ENCODE measurements around the gene URI1. TPM values are rescaled to one million over a fixed set of nuclear protein-coding genes. Genes with fewer than 3 reads are reported as not detected.
A peak's percentile ranks its signal among the peaks of the same experiment; 100 is the strongest.

URI1 gene
- total and polyA plus RNA-seq, 7 experiments from 2014 or later = 17.5 to 106 (median 56.5) TPM

- Mint-ChIP-seq H3K9me3 (peaks cover 0 to 7% (median 0%) of the 10 kb centered on the region in 11 donors), H3K4me1 (peaks cover 33 to 79% (median 71%) of the 10 kb centered on the region in 7 donors)
Measured at GRCh38 chr19:29952177-29952576, 10.1 kb downstream of the URI1 start.

GRCh38 chr19:29952646-29953045 lies 10.6 kb downstream of the URI1 start:
- H3K36me3 ChIP-seq (ENCODE audit: control insufficient read depth in 2 of 3, insufficient read depth in 3 of 3, low read length in 3 of 3) = no peaks in the 10 kb centered on the region
- H3K4me3 ChIP-seq (ENCODE audit: low read length) = no peak overlapping the region
- Mint-ChIP-seq H3K9me3 (peaks cover 0 to 6% (median 0%) of the 10 kb centered on the region in 11 donors), H3K36me3 (peaks cover 0 to 31% (median 28%) of the 10 kb centered on the region in 5 donors), H3K27me3 (no peaks in the 10 kb centered on the region), H3K4me1 (peaks cover 31 to 79% (median 71%) of the 10 kb centered on the region in 7 donors), H3K27ac (peak overlapping the region in 1 of 9 donors; percentile 0), H3K4me3 (peak overlapping the region in 1 of 10 donors; percentile 0)
- intact Hi-C loops (cut with micrococcal nuclease) = no loop called here
- no peak overlapping the region for H3K27ac ChIP-seq (ENCODE audit: low read depth, low read length)
- no peaks in the 10 kb centered on the region for H3K27me3 ChIP-seq (ENCODE audit: control insufficient read depth in 2 of 2, insufficient read depth in 2 of 2, low read length in 2 of 2)
- ChIA-PET CTCF (no interaction called here), POLR2A (no interaction called here)
- H3K4me1 ChIP-seq (ENCODE audit: control insufficient read depth in 2 of 2, insufficient read depth in 2 of 2, low read length in 2 of 2) = peaks cover 1 to 15% of the 10 kb centered on the region in 2 donors
- ATAC-seq = no peak
- no peak for DNase-seq
- no peaks in the 10 kb centered on the region for H3K9me3 ChIP-seq (ENCODE audit: control insufficient read depth in 2 of 3, low read length in 3 of 3)

More at GRCh38 chr19:29952177-29952576, 10.1 kb downstream of the URI1 start:
- H3K36me3 Mint-ChIP-seq = peaks cover 0 to 33% (median 25%) of the 10 kb centered on the region in 5 donors
- no peaks in the 10 kb centered on the region for H3K9me3 ChIP-seq (ENCODE audit: control insufficient read depth in 2 of 3, low read length in 3 of 3)
- H3K36me3 ChIP-seq (ENCODE audit: control insufficient read depth in 2 of 3, insufficient read depth in 3 of 3, low read length in 3 of 3) = no peaks in the 10 kb centered on the region
- H3K27ac Mint-ChIP-seq = peak overlapping the region in 2 of 9 donors; percentile 35 to 60
- peaks cover 3 to 19% of the 10 kb centered on the region in 2 donors for H3K4me1 ChIP-seq (ENCODE audit: control insufficient read depth in 2 of 2, insufficient read depth in 2 of 2, low read length in 2 of 2)
- ChIA-PET POLR2A (no interaction called here), CTCF (interaction anchor here (0.7 kb wide), 1 partner anchor 36 kb away, joined by 5 read pairs; no protein-coding TSS in a partner anchor)
- H3K4me3 Mint-ChIP-seq = peak overlapping the region in 2 of 10 donors; percentile 0 to 3
- intact Hi-C loops (cut with micrococcal nuclease) = no loop called here
- H3K4me3 ChIP-seq (ENCODE audit: low read length) = no peak overlapping the region
- no peak overlapping the region for H3K27ac ChIP-seq (ENCODE audit: low read depth, low read length)
- DNase-seq = no peak
- no peaks in the 10 kb centered on the region for H3K27me3 Mint-ChIP-seq
- no peaks in the 10 kb centered on the region for H3K27me3 ChIP-seq (ENCODE audit: control insufficient read depth in 2 of 2, insufficient read depth in 2 of 2, low read length in 2 of 2)
- ATAC-seq = no peak

- POLR2A ChIA-PET = no interaction called here
- H3K4me3 ChIP-seq (ENCODE audit: low read length) = no peak overlapping the region
- H3K27ac ChIP-seq (ENCODE audit: low read depth, low read length) = no peak overlapping the region
- CTCF ChIA-PET = no interaction called here
- no peaks in the 10 kb centered on the region for H3K36me3 ChIP-seq (ENCODE audit: control insufficient read depth in 2 of 3, insufficient read depth in 3 of 3, low read length in 3 of 3)
- Mint-ChIP-seq H3K4me1 (peaks cover 26 to 79% (median 73%) of the 10 kb centered on the region in 7 donors), H3K9me3 (peaks cover 0 to 3% (median 0%) of the 10 kb centered on the region in 11 donors), H3K4me3 (peak overlapping the region in 2 of 10 donors; percentile 29 to 50), H3K36me3 (peaks cover 0 to 26% (median 22%) of the 10 kb centered on the region in 5 donors), H3K27ac (peak overlapping the region in 3 of 9 donors; percentile 32 to 69 (median 62)), H3K27me3 (no peaks in the 10 kb centered on the region)
- DNase-seq (no peak), ATAC-seq (no peak)
- intact Hi-C loops (cut with micrococcal nuclease) = no loop called here
- no peaks in the 10 kb centered on the region for H3K9me3 ChIP-seq (ENCODE audit: control insufficient read depth in 2 of 3, low read length in 3 of 3)
- H3K27me3 ChIP-seq (ENCODE audit: control insufficient read depth in 2 of 2, insufficient read depth in 2 of 2, low read length in 2 of 2) = no peaks in the 10 kb centered on the region
- H3K4me1 ChIP-seq (ENCODE audit: control insufficient read depth in 2 of 2, insufficient read depth in 2 of 2, low read length in 2 of 2) = peaks cover 0 to 10% of the 10 kb centered on the region in 2 donors
Measured at GRCh38 chr19:29953352-29954247, 11.6 kb downstream of the URI1 start.

- Histone ChIP-seq H3K27ac (ENCODE audit: low read depth, low read length) (no peak overlapping the region), H3K27me3 (ENCODE audit: control insufficient read depth in 2 of 2, insufficient read depth in 2 of 2, low read length in 2 of 2) (no peaks in the 10 kb centered on the region), H3K4me1 (ENCODE audit: control insufficient read depth in 2 of 2, insufficient read depth in 2 of 2, low read length in 2 of 2) (peaks cover 0 to 6% of the 10 kb centered on the region in 2 donors), H3K9me3 (ENCODE audit: control insufficient read depth in 2 of 3, low read length in 3 of 3) (no peaks in the 10 kb centered on the region), H3K36me3 (ENCODE audit: control insufficient read depth in 2 of 3, insufficient read depth in 3 of 3, low read length in 3 of 3) (no peaks in the 10 kb centered on the region), H3K4me3 (ENCODE audit: low read length) (no peak overlapping the region)
- Mint-ChIP-seq H3K36me3 (peaks cover 0 to 27% (median 19%) of the 10 kb centered on the region in 5 donors), H3K4me1 (peaks cover 22 to 85% (median 74%) of the 10 kb centered on the region in 7 donors), H3K27me3 (no peaks in the 10 kb centered on the region), H3K27ac (peak overlapping the region in 1 of 9 donors; percentile 65), H3K4me3 (peak overlapping the region in 2 of 10 donors; percentile 1 to 39), H3K9me3 (peaks cover 0 to 5% (median 0%) of the 10 kb centered on the region in 11 donors)
- DNase-seq (no peak), ATAC-seq (no peak)
- CTCF ChIA-PET = no interaction called here
- POLR2A ChIA-PET = no interaction called here
- intact Hi-C loops (cut with micrococcal nuclease) = no loop called here
Measured at GRCh38 chr19:29956855-29957254, 14.8 kb downstream of the URI1 start.

- Mint-ChIP-seq H3K9me3 (peaks cover 0 to 5% (median 0%) of the 10 kb centered on the region in 11 donors), H3K4me1 (peaks cover 36 to 95% (median 89%) of the 10 kb centered on the region in 7 donors), H3K27ac (peak overlapping the region in 2 of 9 donors; percentile 14 to 48), H3K27me3 (no peaks in the 10 kb centered on the region), H3K4me3 (peak overlapping the region in 6 of 10 donors; percentile 5 to 76 (median 36)), H3K36me3 (peaks cover 0 to 17% (median 14%) of the 10 kb centered on the region in 5 donors)
- Histone ChIP-seq H3K4me1 (ENCODE audit: control insufficient read depth in 2 of 2, insufficient read depth in 2 of 2, low read length in 2 of 2) (peaks cover 14 to 16% of the 10 kb centered on the region in 2 donors), H3K27ac (ENCODE audit: low read depth, low read length) (no peak overlapping the region), H3K9me3 (ENCODE audit: control insufficient read depth in 2 of 3, low read length in 3 of 3) (no peaks in the 10 kb centered on the region), H3K27me3 (ENCODE audit: control insufficient read depth in 2 of 2, insufficient read depth in 2 of 2, low read length in 2 of 2) (no peaks in the 10 kb centered on the region), H3K4me3 (ENCODE audit: low read length) (no peak overlapping the region), H3K36me3 (ENCODE audit: control insufficient read depth in 2 of 3, insufficient read depth in 3 of 3, low read length in 3 of 3) (no peaks in the 10 kb centered on the region)
- ATAC-seq = no peak
- ChIA-PET CTCF (interaction anchor here (0.6 kb wide), 1 partner anchor 11 kb away, joined by 3 read pairs; no protein-coding TSS in a partner anchor), POLR2A (interaction anchor here (0.6 kb wide), 1 partner anchor 24 kb away, joined by 3 read pairs; no protein-coding TSS in a partner anchor)
- intact Hi-C loops (cut with micrococcal nuclease) = no loop called here
- no peak for DNase-seq
Measured at GRCh38 chr19:29961311-29961710, 19.3 kb downstream of the URI1 start.

GRCh38 chr19:29962793-29963192 lies 20.8 kb downstream of the URI1 start:
- Mint-ChIP-seq H3K4me3 (peak overlapping the region in 9 of 10 donors; percentile 10 to 76 (median 57)), H3K36me3 (peaks cover 0 to 12% (median 10%) of the 10 kb centered on the region in 5 donors), H3K9me3 (peaks cover 0 to 5% (median 0%) of the 10 kb centered on the region in 11 donors), H3K4me1 (peaks cover 41 to 95% (median 89%) of the 10 kb centered on the region in 7 donors), H3K27me3 (no peaks in the 10 kb centered on the region), H3K27ac (peak overlapping the region in 5 of 9 donors; percentile 14 to 46 (median 23))
- ATAC-seq (no peak), DNase-seq (no peak)
- no peak overlapping the region for H3K4me3 ChIP-seq (ENCODE audit: low read length)
- CTCF ChIA-PET = no interaction called here
- H3K27ac ChIP-seq (ENCODE audit: low read depth, low read length) = no peak overlapping the region
- POLR2A ChIA-PET = interaction anchor here (1.0 kb wide), 1 partner anchor 21 kb away, joined by 3 read pairs; the partner anchor contains the start of gene URI1
- intact Hi-C loops (cut with micrococcal nuclease) = no loop called here
- no peaks in the 10 kb centered on the region for H3K9me3 ChIP-seq (ENCODE audit: control insufficient read depth in 2 of 3, low read length in 3 of 3)
- no peaks in the 10 kb centered on the region for H3K27me3 ChIP-seq (ENCODE audit: control insufficient read depth in 2 of 2, insufficient read depth in 2 of 2, low read length in 2 of 2)
- no peaks in the 10 kb centered on the region for H3K36me3 ChIP-seq (ENCODE audit: control insufficient read depth in 2 of 3, insufficient read depth in 3 of 3, low read length in 3 of 3)
- peaks cover 21 to 30% of the 10 kb centered on the region in 2 donors for H3K4me1 ChIP-seq (ENCODE audit: control insufficient read depth in 2 of 2, insufficient read depth in 2 of 2, low read length in 2 of 2)
